A673 (cell line): ENCODE data around the gene DHX38.

ENCODE experiments used
- CTCF ChIP-seq: fragments of 300-800, 200-600 bp; sonication (generic); conservative IDR thresholded peaks from 2 replicates; pipeline ENCODE4 v1.5.1; 2017; ENCODE audit warnings: low read depth, mild to moderate bottlenecking, antibody characterized with exemption, low read length, moderate library complexity, mixed read lengths
- EZH2 ChIP-seq: fragments of 200-600 bp; sonication (generic); IDR thresholded peaks from 2 replicates; pipeline ENCODE4 v1.6.1; 2017; ENCODE audit warnings: borderline replicate concordance, low read depth, mild to moderate bottlenecking, mixed read lengths, antibody characterized with exemption, low read length; ENCODE audit not compliant: poor library complexity, severe bottlenecking

GRCh38 chr16:72084445-72084844 lies 9.2 kb upstream of the DHX38 start:
- TF ChIP-seq EZH2 (no peak), CTCF (no peak)
